GM12892 (cell line): Measurements from ENCODE around the gene VPS33B.

Experiments used
- DNase-seq: peaks from one replicate; pipeline ENCODE4 v3.0.0; 2011; ENCODE audit not compliant: insufficient read length
- FAIRE-seq: peaks from 2 replicates; lab custom pipeline; 2011; peaks lifted over from hg19 to GRCh38; lab: Jason Lieb, UNC
- POLR2A ChIP-seq: IDR thresholded peaks from 2 replicates; pipeline ENCODE4 v1.6.1; 2011; ENCODE audit warnings: low read depth, low read length, control low read depth
- POLR2AphosphoS5 ChIP-seq: IDR thresholded peaks from 2 replicates; pipeline ENCODE4 v1.6.1; 2011; ENCODE audit warnings: low read depth, low read length, control low read depth
- TAF1 ChIP-seq: IDR thresholded peaks from 2 replicates; pipeline ENCODE4 v1.6.1; 2011; ENCODE audit warnings: low read depth, mild to moderate bottlenecking, control low read depth, low read length, borderline replicate concordance

The VPS33B gene

DNA sequence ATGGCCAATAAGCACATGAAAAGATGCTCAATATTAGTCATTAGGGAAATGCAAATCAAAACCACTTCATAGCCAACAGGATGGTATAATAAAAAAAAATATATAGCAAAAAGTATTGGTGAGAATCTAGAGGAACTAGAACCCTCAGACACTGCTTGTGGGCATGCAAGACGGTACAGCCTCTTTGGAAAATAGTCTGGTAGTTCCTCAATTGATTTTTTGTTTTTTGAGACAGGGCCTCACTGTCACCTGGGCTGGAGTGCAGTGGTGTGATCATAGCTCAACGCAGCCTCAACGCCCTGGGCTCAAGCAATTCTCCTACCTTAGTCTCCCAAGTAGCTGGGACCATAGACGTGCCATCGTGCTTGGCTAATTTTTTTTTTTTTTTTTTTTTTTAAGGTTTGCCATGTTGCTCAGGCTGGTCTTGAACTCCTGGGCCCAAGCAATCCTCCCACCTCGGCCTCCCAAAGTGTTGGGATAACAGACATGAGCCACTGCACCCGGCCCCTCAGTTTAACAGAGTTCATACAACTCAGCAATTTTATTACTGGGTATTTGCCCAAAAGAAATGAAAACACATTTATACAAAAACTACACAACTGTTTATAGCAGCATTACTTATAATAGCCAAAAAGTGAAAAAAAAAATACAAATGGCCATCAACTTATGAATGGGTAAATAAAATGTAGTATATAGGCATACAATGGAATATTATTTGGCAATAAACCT is 33.2 kb downstream of the VPS33B start:
- DNase-seq, result no peak
- TF ChIP-seq POLR2A (no peak), POLR2AphosphoS5 (no peak), TAF1 (no peak)
- no peak for FAIRE-seq

- DNase-seq (no peak), FAIRE-seq (no peak)
- TF ChIP-seq POLR2A (no peak), POLR2AphosphoS5 (no peak), TAF1 (no peak)
Measured at GRCh38 chr15:90988296-90988695, 34.1 kb downstream of the VPS33B start.

DNA sequence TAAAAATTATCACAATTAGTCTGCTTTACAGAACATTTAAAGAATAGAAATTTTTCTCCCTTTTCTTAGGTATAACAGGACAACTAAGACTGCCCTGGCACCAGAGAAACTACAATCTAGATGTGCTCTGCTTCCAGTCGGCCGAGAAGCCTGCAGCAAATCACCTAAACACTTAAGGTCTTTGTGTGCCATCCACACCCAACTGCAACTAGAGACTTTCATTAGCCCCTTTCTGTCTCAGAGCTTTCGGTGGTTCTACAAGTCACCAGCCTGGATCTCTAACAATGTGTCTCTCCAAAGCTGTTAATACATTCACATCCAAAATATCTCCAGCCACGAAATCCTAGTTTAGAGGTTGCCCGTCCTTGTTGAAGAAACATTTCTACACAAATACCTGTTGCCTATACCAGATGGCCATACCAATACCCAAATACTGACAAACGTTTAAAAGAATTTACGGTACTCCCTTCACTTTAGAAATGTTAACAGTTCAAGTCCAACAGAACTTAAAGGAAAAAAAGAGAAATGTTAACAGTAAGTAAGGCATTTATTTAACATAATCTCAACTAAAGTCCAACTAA is 34.7 kb downstream of the VPS33B start:
- no peak for DNase-seq
- FAIRE-seq, result no peak
- TF ChIP-seq TAF1 (no peak), POLR2AphosphoS5 (no peak), POLR2A (no peak)

DNA sequence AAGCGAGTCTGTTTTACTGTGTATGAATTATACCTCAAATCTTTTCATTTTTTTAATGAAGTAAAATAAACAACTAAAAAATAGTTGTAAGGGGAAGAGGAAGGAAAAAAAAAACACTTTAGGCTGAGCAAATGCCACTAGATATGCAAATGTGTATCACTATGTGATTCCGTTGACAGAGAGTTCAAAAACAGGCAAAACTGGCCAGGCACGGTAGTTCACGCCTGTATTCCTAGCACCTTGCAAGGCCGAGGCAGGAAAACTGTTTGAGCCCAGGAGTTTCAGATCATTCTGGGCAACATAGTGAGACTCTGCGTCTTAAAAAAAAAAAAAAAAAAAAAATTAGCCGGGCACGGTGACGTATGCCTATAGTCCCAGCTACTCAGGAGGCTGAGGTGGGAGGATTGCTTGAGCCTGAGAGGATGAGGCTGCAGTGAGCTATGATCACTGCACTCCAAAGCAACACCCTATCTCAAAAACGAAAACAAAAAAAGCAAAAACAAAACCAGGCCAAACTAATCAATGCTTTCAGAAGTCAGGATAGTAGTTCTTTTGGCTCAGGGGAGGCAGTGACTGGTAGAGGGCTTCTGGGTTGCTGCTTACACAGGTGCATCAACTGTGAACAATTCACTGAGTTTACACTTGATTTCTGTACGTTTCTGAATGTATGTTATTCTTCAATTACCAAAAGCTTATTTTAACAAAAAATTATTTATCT is 35.4 kb downstream of the VPS33B start:
- TF ChIP-seq POLR2AphosphoS5, result 0 out of 2 replicates have a peak, but pooled peaks have one; percentile 24
- TF ChIP-seq POLR2A, result no peak
- TF ChIP-seq TAF1, result no peak
- peak; percentile 24 for DNase-seq
- no peak for FAIRE-seq

- TF ChIP-seq TAF1, result no peak
- TF ChIP-seq POLR2A, result no peak
- TF ChIP-seq POLR2AphosphoS5, result no peak
- FAIRE-seq, result no peak
Measured at GRCh38 chr15:90982135-90982534, 40.3 kb downstream of the VPS33B start.

GRCh38 chr15:90981681-90982080 is 40.7 kb downstream of the VPS33B start:
- FAIRE-seq (peak; percentile 61), DNase-seq (no peak)
- no peak for TF ChIP-seq TAF1
- no peak for TF ChIP-seq POLR2A
- no peak for TF ChIP-seq POLR2AphosphoS5

More at GRCh38 chr15:90982135-90982534, 40.3 kb downstream of the VPS33B start:
- no peak for DNase-seq

GRCh38 chr15:90979582-90979981 is 42.8 kb downstream of the VPS33B start:
- FAIRE-seq, result no peak
- TF ChIP-seq POLR2A, result no peak
- no peak for TF ChIP-seq POLR2AphosphoS5
- no peak for TF ChIP-seq TAF1
- DNase-seq, result no peak

GRCh38 chr15:90974216-90974615 is 48.2 kb downstream of the VPS33B start:
- TF ChIP-seq POLR2A, result no peak
- DNase-seq (no peak), FAIRE-seq (no peak)

DNA sequence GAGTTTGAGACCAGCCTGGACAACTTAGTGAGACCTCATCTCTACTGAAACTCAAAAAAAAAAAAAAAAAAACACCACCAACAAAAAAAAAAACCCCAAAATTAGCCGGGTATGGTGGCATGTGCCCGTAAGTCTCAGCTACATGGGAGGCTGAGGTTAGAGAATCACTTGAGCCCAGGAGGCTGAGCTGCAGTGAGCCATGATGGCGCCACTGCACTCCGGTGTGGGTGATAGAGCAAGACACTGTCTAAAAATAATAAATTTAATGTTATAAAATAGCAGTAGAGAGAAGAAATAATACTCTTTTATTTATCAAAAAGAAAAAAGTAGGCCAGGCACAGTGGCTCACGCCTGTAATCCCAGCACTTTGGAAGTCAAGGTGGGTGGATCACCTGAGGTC is 50.3 kb downstream of the VPS33B start:
- DNase-seq (no peak), FAIRE-seq (no peak)
- TF ChIP-seq POLR2A, result no peak
- no peak for TF ChIP-seq POLR2AphosphoS5
- no peak for TF ChIP-seq TAF1

DNA sequence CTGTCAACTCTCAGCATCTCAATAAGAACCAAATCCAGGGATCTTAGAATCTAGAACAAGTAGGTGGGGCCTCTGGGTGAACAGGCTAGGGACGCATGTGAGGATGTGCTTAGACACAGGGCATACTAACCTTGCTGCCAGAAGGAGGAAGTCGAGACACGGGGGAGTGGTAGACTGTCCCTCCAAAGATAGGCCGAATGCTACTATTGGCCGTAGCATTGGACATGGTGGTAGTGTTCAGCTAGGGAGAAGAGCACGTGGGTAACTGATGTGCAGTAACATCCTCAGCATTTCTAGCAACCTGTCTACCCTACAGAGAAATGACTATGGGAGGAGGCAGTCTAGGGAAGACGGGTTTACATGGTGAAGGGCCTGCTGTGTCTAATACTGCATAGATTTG is 52.1 kb downstream of the VPS33B start:
- no peak for TF ChIP-seq POLR2AphosphoS5
- no peak for TF ChIP-seq POLR2A
- no peak for TF ChIP-seq TAF1
- DNase-seq (no peak), FAIRE-seq (no peak)

DNA sequence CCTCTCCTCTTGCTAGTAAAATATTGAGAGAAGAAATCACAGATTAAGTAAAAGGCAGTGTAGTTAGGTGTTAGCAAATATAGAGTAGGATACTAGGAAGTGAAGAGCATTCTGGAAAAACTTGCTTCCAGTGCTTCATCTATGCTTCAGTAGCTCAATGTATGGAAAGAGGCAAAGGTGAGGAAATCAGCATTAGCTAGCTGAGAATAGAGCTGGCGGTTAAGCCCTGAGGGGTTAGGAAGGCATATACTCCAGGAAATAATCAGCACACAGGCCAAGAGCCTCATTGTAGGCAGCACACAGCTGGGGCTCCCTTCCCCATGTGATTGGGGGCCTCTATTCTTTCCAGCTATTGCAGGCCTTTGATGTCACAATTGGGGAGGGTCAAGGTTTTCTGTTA is 54.0 kb downstream of the VPS33B start:
- TF ChIP-seq POLR2AphosphoS5, result no peak
- TF ChIP-seq POLR2A, result no peak
- TF ChIP-seq TAF1, result no peak
- no peak for DNase-seq
- no peak for FAIRE-seq

GRCh38 chr15:90967206-90967605 is 55.2 kb downstream of the VPS33B start:
- TF ChIP-seq POLR2A (no peak), POLR2AphosphoS5 (no peak), TAF1 (no peak)
- FAIRE-seq (no peak), DNase-seq (no peak)
